DMS 273 treated with DMSO at 0.1 percent for 48 hours (cell line): ENCODE results near the gene VCPKMT.
"Not testable (repeated sequence)": the region's sequence is repeated elsewhere in the genome, so short reads cannot be mapped to it uniquely, and the experiment has no call there.

Experiments used
- DNase-seq: peaks from one replicate; lab custom pipeline; 2025; lab: John Stamatoyannopoulos, UW

Gene VCPKMT

DNA sequence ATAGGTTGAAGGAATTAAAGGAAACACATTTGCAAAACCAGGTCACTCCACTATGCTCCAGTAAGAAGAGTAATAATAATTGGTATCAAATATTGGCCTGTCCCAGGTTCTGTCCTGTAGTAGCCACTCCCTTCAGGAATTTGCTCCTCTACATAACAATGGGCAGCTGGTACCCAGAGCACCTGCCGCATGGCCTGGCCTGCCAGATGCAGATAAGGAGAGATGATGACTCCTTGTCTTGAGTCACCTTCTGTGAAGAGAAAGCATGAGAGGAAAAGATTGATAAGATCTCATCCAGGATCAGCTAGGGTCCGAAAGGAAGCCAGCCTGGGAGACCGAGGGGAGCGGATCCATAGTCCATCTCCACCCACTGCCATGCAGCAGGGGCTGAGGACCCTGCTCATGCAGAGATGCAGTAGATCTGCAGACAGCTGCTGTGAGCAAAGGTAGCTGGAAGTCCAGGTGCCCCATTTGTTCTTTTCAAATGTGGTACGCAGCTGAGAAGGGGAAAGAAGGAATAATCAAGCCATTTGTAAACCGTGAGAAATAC lies 24.3 kb downstream of the VCPKMT start:
- no peak for DNase-seq

DNA sequence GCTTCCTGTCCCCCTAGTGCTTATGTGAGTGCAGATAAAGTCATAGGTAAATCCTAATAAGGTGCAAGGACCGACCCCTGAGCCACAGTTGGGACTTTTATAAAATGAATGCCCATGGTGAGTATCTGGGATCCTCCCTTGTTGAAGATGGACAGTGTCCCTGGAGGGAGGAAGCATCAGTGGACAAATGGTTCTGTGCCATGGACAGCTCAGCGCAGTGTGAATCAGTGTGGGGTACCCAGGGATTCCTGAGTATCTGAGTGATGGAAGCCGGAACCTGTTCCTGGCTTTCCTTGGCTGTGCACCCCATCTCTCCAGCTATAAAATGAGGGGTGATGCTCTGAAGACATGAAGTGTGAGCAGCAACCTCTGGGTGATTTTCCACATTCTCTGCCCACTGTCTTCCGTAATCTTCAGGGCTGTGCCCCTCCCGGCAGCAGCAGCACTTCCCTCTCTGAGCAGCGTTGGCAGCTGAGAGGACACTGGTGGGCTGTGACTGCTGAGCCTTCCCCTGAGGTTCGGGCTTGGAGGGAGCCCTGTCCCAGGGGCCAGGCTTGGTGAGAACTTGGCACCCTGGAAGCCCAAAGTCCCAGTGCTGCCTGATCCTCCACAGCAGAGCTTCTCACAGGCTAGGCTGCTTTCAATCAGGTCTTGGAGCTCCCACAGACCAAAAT lies 25.0 kb downstream of the VCPKMT start:
- DNase-seq: no peak

DNA sequence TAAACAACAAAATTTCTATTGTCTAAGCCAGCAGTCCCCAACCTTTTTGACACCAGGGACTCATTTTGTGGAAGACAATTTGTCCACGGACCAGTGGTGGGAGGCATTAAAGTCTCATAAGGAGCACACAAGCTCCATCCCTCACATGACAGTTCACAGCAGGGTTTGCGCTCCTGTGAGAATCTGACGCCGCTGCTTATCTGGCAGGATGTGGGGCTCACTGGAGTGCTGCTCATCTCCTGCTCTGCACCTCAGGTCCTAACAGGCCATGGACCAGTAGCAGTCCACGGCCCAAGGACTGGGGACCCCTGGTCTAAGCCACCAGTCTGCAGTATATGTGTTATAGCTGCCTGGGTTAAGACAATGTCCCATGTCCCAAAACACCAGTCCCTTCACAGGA lies 27.2 kb downstream of the VCPKMT start:
- no peak for DNase-seq

DNA sequence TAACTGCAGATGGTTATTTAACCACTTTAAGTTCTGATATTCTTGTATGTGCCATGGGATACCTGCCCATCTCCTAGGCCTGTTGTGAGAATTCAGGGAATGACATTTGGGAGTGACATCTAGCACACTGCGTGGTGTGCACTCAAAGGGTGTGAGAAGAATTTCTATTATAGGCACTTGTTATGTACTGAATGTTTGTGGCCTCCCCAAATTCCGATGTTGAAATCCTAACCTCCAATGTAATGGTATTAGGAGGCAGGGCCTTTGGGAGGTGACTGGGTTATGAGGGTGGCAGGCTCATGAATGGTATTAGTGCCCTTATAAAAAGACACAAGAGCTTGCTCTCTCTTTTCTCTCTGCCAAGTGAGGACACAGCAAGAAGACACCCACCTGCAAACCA lies 27.6 kb downstream of the VCPKMT start:
- DNase-seq: no peak

DNA sequence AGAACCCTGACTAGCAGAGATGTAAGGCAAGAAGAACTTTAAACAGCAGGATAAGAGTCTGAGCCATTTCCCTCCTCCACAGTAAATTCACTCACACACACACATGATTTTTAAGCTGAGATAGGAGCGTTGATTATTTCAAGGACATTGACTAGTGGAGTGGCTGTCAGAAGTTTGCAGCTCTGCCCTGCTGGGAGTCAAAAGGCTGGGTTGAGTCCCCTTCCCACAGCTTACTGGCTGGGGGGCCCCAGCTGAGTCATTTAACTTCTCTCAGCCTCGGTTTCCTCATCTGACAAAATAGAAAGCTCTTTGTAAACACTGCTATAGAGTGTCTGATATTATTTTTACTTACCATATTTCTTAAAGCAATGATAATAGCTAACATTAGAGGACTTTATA lies 28.3 kb downstream of the VCPKMT start:
- DNase-seq: no peak

DNA sequence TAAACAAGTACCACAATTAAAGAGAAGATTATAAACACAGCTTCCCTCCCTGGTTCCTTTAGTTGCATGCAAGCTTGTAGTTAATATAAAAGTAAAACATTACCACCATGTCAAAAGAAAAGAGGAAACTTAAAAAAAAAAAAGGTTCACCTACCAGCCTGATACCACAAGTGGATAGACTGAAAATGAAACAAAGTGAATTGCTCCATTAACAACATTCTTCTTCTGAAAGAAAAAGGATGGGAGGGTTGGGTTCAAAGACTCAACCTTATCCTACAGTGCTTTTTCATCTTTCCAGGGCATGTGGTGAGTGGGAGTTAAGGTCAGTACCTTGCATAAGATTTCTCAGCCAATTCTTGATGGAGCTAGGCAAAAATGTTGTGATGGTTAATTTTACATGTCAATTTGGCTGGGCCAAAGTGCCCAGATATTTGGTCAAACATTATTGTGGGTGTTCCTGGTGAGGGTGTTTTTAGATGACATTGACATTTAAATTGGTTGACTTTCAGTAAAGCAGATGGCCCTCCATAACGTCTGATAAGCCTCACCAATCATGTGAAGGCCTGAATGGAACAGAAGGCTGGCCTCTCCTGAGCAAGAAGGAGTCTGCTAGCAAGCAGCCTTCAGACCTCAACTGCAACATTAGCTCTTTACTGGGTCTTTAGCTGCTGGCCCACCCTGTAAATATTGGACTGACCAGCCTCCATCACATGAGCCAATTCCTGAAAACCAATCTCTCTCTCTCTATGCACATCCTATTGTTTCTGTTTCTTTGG lies 28.8 kb downstream of the VCPKMT start:
- no peak for DNase-seq

DNA sequence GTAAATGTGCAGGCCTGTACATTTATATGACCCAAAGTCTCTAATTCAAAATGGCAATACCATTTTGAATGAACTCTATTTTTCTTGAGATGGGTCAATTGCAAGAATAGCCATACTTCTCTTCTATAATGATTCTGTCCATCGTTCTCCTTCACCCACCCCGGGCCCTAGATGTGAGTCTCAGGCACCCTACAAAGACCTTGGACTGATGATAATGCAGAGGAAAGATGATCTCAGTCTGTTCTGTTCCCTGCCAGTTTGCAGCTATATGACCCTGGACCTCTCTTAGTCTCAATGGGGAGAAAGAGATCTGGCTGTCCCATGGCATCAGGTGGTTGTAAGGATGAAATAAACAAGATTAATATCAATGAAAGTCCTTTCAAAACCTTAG lies 30.1 kb downstream of the VCPKMT start:
- no peak for DNase-seq

DNA sequence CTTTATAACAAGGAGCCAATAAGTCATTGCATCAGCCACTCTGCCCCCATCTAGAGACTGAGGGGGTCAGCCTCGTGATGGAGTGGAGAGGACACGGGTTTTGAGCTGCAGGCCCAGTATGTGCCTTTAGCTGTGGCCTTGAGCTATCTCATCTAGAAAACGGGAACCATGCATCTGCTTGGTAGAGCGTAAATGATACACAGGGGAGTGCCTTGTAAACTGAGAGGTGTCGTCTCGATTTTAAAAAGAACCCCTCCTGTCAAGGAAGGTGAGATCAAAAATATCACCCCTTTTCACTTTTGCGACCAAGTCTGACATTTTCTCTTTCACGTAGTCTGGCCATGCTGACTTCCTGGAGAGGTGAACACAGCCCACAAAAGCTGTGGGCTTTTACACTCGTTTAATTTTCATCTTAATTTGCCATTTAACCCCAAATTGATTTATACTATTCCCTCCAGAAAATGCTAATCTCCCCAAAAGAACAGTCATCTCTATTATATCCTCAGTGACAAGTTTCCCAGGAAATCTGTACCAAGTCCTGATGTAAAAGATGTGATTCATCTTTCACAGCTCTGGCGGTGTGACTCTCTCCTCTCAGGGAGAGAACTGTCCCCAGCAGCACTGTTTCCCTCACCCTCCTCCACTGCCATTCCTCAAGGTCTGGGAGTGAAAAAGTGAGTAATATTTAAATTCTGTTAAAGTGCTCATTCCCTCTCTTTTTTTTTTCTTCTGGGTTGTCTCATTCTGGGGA lies 30.6 kb downstream of the VCPKMT start:
- no peak for DNase-seq

DNA sequence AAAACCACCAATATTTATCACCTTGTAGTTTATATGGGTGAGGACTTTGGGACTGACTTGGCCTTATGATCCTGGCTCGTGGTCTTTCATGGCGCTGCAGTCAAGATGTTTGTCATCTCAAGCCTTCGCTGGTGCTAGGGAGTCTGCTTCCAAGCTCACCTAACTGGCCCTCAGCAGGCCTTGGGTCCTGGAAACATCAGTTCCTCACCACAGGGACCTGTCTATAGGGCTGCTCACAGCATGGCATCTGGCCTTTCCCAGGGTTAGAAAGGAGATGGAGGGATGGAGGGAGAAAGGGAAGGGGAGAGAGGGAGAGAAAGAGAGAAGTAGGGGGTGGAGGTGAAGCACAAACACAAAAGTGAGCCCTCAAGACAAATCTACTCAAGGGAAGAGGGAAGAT lies 31.7 kb downstream of the VCPKMT start:
- DNase-seq: no peak

DNA sequence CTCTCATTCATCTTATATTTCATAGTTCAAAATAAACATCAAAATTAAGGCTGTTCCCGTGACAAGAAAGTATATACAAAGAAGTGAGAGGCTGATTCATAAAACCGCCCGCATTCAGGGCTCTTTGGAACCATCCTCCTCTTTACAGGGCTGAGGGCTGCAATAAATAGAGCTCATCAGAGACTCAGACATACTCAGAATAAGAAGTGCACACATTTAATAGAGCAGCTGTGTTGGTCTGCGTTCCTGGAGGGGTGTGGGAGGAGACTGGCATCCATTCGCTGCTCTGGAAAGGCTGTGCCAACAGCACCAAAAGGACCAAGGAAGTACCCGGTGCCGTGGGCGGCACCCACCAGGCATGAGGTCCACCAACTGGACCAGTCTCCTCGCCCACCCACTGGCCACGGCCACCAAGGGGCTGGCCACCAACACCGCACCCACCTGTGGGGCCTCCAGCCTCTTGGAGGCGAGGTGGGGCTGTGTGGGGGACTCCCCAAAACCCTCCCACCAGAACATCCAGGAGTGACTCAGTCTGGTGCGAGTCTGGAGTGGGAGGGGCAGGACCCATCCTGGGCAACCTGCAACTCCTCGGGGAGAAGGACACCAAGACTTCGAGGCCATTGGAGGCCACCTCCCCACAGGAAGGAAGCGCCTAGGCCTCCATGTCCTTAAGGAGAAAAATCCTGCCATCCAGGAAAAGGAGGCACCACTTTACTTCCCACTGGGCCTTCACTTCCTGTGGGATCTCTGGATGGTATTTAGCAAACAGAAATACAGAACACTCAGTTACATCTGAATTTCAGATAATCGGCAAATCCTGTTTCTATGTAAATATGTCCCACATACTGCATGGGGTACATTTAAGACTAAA lies 32.7 kb downstream of the VCPKMT start:
- no peak for DNase-seq

DNA sequence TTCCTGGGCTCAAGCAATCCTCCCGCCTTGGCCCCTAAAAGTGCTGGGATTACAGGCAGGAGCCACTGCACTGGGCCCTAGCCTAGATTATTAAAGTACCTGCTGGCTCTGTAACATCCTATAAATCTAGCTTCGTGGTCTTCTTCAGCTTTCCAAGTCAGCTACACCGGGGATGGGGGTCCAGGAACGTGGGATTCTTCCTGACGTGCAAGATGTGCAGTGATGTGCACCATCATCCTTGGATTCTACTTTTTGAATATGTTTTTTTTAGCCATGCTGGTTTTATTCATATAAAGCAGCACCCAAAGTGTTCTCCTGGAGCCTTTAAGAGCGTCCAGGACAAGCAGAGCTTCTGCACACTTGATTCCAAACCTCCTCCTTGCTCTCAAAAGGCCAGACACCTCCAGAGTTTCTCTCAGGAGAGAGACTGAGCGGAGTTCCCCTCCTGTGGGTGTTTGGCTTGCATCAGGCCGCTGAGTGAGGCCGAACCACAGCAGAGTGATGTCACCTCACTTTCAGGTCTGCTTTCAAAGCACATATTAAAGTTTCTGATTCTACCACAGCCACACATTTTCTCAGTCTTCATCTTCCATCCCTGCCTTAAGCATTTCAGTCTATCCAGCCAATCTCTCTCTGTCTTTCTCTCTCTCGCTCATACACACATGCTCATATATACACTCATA lies 33.4 kb downstream of the VCPKMT start:
- DNase-seq: no peak

DNA sequence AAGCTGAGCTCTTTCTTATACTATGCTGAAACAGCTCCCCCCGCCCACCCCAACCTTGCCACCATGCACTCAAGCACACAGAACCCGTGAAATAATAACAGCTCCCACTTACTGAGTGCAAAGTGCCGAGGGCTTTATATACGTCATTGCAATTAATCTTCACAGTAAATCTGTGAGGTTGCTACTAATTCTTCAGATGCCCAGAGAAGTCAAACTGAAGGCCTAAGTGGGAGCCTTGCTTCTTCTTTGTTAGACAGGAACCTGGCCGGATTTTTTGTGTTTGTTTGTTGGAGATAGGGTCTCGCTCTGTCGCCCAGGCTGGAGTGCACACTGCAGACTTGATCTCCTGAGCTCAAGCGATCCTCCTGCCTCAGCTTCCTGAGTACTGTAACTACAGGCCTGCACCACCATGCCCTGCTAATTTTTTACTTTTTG lies 34.0 kb downstream of the VCPKMT start:
- no peak for DNase-seq

DNA sequence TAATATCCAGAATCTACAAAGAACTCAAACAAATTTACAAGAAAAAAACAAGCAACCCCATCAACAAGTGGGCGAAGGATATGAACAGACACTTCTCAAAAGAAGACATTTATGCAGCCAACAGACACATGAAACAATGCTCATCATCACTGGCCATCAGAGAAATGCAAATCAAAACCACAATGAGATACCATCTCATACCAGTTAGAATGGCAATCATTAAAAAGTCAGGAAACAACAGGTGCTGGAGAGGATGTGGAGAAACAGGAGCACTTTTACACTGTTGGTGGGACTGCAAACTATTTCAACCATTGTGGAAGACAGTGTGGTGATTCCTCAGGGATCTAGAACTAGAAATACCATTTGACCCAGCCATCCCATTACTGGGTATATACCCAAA lies 37.3 kb downstream of the VCPKMT start:
- DNase-seq: not testable (repeated sequence)

DNA sequence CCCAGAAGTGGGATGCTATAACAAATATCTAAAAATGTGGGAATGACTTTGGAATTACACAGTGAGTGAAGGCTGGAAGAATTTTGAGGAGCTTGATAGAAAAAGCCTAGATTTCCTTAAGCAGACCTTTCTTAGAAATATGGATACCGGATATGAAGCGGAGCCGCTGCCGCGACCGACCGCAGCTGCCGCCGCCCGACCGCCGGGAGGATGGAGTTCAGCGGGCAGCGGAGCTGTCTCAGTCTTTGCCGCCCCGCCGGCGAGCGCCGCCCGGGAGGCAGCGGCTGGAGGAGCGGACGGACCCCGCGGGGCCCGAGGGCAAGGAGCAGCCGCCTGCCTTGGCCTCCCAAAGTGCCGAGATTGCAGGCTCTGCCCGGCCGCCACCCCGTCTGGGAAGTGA lies 42.7 kb downstream of the VCPKMT start:
- not testable (repeated sequence) for DNase-seq

DNA sequence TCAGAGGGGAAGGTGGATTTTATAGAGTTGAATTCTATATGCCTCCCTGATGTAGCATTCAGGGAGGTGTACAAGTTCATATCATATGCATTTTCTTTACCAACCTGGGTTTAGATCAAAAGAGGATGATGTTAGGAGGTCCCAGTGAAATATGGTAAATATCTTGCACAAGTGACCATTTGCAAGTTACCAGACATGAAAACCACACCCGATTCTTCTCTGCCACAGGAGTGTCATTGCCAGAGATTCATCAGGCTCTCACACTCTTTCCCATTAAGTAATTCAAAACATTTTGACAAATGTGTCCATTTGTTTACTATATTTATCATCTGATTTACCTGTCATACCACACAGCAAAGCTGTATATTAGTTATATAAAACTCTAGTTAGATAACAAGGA lies 44.0 kb downstream of the VCPKMT start:
- DNase-seq: no peak

DNA sequence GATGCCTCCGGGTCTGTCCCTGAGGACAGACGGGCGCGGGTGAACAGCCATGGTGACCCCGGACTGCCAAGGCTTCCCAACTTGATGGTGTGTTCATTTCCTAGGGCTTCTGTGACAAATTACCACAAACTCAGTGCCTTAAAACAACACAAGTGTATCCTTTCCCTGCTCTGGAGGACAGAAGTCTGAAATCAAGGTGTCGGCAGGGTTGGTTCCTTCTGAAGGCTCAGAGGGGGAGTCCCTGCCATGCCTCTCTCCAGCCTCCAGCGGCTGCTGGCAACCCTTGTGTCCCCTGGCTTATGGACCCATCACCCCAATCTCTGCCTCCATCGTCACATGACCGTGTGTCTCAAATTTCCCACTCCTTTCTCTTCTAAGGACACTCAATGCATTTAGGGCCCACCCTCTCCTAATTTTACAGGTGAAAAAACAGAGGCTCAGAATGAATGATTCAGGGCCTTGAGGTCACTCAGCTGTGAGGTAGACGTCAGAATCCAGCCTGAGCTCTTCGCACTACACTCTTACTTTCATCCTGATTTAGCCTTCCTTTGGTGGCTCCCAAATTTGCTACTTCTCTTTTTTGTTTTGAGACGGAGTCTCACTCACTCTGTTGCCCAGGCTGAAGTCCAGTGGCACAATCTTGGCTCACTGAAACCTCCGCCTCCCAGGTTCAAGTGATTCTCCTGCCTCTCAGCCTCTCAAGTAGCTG lies 45.4 kb downstream of the VCPKMT start:
- no peak for DNase-seq

DNA sequence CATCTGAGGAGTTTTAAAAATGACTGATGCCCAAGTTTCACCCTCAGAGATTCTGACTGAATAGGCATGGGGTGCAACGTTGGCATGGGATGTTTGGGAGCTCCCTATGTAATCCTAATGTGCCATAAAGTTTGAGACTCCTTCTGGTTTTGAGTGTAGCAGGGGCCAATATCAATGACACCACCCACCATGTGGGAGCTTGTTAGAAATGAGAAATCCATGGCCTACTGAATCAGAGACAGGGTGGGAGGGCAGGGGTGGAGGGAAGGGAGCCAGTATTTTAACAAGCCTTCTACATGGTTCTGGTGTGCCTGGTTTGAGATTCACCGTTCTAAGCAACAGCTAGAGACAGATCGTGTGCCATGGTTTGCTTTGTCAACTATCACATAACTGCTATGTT lies 46.1 kb downstream of the VCPKMT start:
- no peak for DNase-seq

DNA sequence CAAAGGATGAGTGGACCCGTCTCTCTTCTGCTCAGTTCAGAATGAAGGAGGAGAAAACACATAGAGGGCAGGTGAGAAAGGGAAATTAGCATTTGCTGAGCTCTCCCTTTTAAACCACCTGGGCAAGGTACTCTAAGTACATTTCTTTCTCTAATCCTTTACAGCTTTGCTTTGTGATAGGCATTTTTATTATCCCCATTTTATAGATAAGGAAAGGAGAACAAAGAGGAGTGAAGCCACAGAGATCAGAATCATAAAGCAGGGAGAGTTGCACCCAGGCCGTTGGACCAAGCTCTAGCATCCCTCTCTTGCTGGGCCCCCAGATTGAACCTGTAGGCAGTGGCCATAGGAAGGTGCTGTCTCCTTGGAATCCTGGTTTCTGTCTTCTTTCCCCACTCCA lies 47.0 kb downstream of the VCPKMT start:
- DNase-seq: no peak

DNA sequence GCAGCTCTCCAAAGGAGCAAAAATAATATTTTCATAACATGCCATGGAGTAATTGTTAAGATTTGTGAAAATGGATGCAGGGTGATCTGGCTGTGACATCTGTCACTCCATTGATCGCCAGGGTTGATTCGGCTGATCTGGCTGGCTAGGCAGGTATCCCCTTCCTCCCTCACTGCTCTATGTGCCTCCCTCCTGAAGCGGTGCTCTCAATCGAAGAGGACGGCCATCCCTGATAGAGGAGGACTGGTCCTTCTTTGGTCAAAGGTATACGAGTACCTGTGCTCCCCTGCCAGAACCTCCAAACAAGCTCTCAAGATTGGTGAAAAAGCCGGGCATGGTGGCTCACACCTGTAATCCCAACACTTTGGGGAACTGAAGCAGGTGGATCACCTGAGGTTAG lies 47.9 kb downstream of the VCPKMT start:
- no peak for DNase-seq

DNA sequence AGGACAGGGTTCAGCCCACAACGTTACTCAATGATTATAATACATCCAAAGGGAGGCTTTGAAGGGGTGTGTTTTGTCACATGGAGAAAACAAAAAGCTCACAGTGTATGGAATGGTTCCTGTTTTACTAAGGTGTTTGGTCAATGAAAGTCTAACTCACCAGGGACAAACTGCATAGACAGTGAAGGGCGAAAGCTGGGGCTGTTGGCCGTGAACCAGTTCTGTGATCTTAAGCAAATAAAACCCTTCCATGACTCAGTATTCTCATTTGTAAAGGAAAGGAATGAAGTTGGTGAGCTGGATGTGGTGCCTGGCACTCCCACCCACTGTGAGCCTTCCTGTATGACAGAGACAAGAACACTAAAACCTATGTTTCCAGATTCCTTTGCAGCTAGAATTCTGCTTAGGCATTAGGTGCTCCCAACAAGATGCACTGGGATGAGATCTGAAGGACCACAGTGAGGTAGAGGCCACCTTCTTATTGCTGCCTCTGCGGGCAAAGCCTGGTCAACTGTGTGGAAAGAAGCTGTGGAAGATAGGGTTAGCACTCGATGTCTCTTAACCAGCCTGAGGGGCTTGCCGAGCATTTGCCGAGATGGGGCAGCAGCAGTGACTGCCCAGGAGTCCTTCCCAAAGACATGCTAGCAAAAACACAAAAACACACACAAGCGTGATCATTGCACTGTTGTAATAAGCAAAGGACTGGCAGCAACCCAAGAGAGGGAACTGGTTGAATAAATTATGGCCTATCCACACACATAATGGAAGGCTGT lies 48.5 kb downstream of the VCPKMT start:
- DNase-seq: no peak
